ENCODE results near the gene ONECUT1. TPM values are rescaled to one million over a fixed set of nuclear protein-coding genes. Genes with fewer than 3 reads are reported as not detected.

The ONECUT1 gene
- total RNA-seq, 1 experiment from 2014 or later = not detected

Other genes starting within 250 kb of the ONECUT1 start
- gene ARPP19, start 221.3 kb downstream of the ONECUT1 start, total RNA-seq (2014; rRNA removed; shearing (Covaris generic); ENCODE audit: low replicate concordance) = 43.1 and 105 TPM in 2 replicates
- gene ATOSA, start 110.9 kb downstream of the ONECUT1 start, total RNA-seq (2014; rRNA removed; shearing (Covaris generic); ENCODE audit: low replicate concordance) = 3.0 and 5.6 TPM in 2 replicates

All from MG63 (cell line).